Measurements from ENCODE around the gene CCDC88A. TPM values are rescaled to one million over a fixed set of nuclear protein-coding genes. Genes with fewer than 3 reads are reported as not detected.
A peak's percentile ranks its signal among the peaks of the same experiment; 100 is the strongest.
"Not testable (repeated sequence)": the region's sequence is repeated elsewhere in the genome, so short reads cannot be mapped to it uniquely, and the experiment has no call there.

The CCDC88A gene
- total RNA-seq, 1 donor from 2014 or later = 42.1 TPM

DNA sequence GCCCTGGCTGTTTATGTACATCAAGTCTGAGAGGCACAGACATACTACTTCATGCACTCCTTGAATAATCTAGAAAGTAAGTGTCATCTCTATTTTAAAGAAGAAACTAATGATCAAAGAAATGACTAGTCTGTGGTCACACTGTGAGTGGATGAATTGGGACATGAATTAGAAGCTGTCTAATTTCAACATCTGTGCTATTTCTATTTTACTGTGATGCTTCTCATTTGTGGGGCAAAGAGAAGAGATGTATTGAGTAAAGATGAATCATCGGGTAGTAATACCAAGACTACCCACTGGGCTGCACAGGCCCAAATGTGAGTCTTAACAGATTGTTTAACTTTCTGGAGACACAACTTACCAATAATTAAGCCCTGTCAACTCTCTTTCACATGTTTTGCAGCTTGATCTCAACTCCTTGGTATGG is 108.2 kb downstream of the CCDC88A start:
- peak in 1 of 2 donors; percentile 12 for DNase-seq (ENCODE audit: low read depth in 2 of 2)

DNA sequence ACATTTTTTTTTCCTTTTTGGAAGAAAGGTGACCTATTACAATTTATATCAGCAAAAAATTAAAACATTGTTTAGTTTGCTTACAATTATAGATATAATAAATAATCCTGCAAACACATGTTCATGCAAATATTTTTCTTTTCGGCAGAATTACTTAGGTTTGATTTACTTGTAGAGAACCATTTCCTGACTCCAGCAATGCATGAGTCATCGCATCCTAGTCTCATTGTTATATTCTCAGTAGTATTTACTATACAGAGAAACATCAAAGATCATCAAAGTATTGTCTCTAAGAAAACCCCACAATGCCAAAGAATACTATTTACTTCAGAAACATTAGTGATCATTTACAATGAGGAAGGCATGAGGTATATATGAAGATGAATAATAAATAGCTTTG is 110.2 kb downstream of the CCDC88A start:
- DNase-seq (ENCODE audit: low read depth in 2 of 2) = peak; percentile 68 to 87

DNA sequence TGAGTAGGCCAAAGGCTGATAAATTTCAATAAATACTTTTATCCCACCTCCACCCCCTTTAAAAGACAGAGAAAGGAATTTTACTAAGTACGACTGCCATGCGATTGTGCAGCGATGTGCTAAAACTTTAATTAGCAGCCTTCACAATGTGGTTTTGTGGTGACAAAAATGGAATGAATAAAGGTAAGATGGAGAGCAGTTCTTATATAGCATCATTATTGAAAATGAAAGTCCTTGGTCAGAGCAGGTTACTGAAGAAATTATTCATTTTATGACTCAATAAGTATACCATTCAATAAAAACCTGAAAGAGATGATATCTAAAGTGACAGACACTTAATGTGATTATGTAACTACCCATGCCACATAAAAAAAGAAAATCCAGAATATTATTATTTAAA is 117.4 kb downstream of the CCDC88A start:
- no peak for DNase-seq (ENCODE audit: low read depth in 2 of 2)

DNA sequence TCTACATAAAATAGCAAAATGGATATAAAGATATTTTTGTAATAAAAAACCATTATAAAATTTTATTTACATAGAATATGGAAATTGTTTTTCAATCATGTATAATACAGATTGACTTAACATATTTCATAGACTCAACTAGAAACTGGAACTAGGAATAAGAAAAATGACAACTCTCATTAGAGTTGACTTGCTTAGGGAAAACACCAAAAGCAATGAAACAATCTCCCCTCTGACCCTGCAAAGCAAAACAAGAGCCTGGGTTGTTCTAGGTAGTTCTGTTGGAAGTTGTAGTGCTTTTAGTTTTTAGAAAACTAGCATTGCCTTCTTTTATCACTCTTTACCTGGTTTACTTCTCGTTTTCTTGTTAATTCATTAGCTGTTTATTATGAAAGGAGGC is 118.4 kb downstream of the CCDC88A start:
- DNase-seq (ENCODE audit: low read depth in 2 of 2) = no peak

DNA sequence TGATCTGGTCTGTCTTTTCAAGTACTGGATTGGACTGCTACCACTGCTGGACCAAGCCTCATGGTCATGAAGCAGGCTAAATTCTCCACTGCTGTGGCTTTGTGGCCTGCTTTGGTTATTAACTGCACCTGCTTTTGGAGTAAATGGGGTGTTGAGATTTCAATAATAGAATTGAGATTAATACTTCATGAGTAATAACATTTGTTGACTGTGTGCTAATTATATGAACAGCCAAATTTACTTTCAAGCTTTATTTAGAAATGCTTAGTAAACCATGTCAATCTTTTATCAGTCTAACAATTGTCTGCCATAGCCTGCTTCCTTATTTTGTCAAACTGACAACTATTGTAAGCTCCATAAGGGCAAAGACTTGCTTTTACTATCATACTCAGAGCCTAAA is 123.3 kb downstream of the CCDC88A start:
- DNase-seq (ENCODE audit: low read depth in 2 of 2) = no peak

DNA sequence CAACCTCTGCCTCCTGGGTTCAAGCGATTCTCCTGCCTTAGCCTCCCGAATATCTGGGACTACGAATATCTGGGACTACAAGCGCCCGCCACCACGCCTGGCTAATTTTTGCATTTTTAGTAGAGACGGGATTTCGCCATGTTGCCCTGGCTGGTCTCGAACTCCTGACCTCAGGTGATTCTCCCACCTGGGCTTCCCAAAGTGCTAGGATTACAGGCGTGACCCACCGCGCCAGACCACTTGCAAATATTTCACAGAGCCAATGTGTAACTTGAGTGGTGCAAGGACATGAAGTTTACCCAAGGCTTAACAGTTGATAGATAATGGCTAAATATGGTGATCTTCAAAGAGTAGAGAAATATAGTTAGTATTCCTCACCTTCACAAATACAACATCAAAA is 136.6 kb downstream of the CCDC88A start:
- DNase-seq (ENCODE audit: low read depth in 2 of 2) = no peak

DNA sequence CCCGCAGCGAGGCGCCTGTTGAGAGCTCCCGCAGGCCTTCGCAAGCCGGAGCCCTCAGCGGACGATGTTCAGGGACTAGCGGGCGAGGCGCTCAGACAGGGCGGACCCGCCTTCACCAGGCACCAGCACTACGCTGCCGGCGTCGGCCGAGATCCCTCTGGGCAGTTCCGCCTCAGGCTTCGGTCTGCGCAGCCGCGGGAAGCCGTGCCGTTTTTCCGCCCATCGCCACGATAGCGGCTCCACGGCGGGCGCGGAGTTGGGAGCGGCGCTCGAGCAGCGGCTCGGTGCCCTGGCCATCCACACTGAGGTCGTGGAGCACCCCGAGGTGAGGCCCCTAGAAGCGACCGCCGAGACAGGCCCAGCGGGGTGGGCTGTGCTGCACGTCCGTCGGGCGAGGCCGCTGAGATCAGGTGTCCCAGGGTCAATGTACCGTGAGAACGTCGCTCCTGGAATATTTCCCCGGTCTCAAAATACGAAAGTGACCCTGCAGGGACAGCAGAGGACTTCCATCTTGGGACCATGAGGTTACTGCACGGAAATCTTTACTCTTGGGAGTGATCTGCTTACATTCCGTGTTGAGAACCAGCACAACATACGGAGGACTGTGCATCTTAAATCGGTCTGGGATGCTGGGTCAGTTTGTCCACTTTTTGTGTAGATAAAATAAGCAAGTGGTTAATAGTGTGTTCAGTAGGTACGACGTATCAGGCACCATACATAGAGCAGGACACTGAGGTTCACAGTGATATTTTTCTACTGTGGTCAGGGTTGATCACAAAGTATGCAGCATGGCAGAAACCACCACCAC is 137.3 kb downstream of the CCDC88A start:
- peak; percentile 92 for DNase-seq (ENCODE audit: low read depth in 2 of 2)

DNA sequence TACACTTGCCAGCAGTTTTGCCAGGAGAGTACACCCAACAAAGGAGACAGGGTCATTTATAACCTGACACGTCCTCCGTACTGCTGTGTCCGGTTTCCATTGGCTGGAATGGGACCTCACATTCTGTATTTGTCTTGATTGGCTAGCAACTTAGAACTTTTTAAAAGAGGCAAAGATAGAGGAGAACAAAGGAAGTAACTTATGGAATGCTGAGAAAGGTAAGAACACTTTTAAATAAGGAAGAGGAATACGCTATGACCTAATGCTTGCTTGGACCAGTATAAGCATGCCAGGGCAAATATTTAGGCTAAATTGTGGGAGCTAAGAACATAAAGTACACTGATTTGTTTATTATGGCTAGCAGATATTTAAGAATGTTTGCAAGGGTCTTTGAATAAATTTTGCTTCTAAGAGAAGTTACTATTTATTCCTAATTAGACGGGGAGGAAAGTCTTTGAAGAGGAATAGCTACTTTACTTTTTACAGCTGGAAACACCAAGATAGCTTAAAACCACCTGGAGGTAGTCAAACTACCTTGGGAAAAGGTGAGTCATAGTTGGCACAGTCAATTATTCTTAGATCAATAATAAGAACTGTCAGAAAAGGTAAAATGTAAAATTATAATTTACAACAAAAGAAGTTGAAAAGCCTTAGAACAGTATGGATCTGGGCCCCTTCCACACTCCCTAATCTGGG is 138.7 kb downstream of the CCDC88A start:
- not testable (repeated sequence) for DNase-seq (ENCODE audit: low read depth in 2 of 2)

DNA sequence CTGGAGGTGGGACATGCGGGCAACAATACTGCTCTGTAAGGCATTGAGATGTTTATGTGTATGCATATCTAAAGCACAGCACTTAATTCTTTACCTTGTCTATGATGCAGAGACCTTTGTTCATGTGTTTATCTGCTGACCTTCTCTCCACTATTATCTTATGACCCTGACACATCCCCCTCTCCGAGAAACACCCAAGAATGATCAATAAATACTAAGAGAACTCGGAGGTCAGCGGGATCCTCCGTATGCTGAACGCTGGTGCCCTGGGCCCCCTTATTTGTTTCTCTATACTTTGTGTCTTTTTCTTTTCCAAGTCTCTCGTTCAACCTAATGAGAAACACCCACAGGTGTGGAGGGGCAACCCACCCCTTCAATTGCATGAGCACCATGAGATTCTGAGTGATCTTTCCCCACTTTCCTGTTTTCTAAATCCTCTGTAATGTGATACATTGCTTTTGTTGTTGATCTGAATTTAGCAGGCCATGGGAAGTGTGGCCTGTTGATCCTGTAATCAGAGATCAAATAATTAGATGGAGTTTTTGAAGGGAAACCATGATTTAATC is 139.7 kb downstream of the CCDC88A start:
- DNase-seq (ENCODE audit: low read depth in 2 of 2) = not testable (repeated sequence)

DNA sequence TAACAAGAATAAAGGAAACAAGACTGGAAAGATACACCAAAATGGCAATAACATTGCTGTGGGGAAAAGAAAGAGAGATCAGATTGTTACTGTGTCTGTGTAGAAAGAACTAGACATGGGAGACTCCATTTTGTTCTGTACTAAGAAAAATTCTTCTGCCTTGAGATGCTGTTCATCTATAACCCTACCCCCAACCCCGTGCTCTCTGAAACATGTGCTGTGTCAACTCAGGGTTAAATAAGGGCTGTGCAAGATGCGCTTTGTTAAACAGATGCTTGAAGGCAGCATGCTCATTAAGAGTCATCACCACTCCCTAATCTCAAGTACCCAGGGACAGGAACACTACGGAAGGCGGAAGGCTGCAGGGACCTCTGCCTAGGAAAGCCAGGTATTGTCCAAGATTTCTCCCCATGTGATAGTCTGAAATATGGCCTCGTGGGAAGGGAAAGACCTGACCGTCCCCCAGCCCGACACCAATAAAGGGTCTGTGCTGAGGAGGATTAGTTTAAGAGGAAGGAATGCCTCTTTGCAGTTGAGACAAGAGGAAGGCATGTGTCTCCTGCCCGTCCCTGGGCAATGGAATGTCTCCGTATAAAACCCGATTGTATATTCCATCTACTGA is 140.3 kb downstream of the CCDC88A start:
- DNase-seq (ENCODE audit: low read depth in 2 of 2) = not testable (repeated sequence)

DNA sequence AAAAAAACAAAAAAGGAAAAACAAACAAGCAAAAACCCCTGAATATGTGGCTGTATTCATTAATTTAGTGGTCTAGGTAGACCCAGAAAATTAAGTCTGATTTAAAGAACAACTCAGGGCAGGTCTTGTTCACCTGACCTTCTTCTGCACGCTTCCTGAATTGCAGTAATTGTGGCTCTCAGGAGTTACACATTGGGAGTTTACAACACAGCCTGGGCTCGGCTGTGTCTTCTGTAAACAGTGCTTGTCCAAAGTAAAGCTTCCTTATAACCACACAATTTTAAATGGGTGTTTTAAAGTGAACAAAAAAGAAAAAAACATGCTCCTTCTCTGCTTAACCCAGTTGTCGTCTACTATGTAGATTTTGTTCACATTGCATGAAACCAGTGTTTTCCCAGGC is 142.3 kb downstream of the CCDC88A start:
- DNase-seq (ENCODE audit: low read depth in 2 of 2) = no peak

DNA sequence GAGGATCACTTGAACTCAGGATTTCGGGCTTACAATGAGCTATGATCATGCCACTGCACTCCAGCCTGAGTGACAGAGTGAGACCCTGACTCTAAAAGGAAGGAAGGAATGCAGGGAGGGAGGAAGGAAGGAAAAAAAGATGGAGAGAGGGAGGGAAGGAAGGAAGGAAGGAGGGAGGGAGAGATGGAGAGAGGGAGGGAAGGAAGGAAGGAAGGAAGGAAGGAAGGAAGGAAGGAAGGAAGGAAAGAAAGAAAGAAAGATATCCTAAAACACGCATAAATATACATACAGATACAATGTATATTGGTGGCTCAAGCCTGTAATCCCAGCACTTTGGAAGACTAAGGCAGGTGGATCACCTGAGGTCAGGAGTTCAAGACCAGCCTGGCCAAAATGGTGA is 145.3 kb downstream of the CCDC88A start:
- DNase-seq (ENCODE audit: low read depth in 2 of 2) = not testable (repeated sequence)

DNA sequence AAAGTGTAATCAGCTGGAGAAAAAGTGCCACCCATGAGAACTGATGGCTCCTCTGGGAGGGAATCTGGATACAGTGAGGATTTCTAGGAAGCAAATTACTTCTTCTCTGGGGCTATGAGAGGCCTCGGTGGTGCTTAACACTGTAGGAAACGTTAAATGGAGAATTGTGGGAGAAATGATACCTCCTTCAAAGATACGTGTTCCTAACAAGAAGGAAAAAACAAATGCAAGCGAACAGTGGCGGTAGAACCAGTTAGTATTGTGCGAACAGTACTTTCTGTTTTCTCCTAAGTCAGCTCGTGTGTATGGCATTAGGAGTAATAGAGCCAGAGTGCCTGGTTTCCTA is 150.0 kb downstream of the CCDC88A start:
- DNase-seq (ENCODE audit: low read depth in 2 of 2) = peak; percentile 9 to 10

DNA sequence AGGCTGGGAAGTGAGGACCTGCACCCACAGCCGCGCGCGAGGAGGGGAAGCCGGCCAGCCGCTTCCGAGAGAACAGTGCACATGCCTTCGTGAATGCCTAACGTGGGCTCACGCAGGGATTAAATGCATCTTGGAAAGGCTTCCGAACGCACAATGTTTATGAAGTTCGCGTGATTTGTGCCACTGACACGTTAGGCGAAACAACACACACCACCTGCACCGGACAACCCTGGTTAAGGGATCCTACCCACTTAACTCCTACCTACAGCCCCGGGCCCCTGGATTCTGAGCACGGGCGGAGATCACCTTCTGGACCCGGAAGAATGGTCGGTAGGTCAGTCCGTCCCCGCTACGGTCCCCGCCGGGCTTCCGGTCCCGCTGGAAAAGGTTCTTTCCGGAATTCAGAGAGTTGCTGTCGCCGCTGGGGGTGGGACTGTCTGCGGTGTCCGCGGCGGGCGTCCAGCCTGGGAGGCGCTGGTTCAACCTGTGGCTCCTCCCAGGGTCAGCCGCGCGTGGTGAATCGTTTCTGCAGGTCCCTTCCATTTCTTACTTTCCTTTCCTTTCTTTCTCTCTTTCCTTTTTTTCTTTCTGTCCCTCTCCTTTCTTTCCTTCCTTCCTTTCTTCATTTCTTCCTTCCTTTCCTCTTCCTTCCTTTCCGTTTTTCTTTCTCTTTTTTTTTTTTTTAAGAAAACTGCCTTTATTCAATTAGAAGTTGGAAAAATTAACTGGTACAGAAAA is 150.6 kb downstream of the CCDC88A start, which contains the start of gene MTIF2:
Gene MTIF2 (minus strand): TSS at position 325 of the 738 bp plus-strand sequence. CDS start 5,373 bp downstream, outside the sequence.
- DNase-seq (ENCODE audit: low read depth in 2 of 2) = peak; percentile 92 to 95

DNA sequence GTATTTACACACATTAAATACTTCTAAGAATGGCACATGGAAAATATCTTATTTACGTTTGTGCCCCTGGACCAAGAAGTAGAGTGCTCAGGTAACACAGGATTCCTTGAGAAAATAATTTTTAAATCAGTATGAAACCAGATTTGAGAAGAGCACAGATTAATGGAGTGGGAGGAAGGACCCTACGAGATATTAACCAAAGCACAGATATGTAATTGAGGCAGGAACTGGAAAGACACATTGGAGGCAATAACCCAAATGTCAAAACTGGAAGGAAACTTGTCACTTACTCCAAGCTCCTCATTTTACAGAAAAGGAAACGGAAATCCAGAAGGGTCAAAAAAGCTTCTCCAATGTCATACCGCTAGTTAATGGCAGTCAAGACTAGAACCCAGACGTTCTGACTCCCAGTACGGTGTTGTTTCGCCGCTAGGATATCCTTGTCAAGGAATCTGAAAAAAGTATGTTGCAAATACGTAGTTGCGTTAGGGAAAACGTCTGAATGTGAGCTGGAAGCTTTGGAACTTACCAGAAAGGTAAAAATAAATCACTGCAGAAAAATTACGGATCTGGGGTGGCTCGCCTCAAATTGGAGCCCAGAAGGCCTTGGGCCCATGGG is 151.3 kb downstream of the CCDC88A start:
- DNase-seq (ENCODE audit: low read depth in 2 of 2) = no peak

DNA sequence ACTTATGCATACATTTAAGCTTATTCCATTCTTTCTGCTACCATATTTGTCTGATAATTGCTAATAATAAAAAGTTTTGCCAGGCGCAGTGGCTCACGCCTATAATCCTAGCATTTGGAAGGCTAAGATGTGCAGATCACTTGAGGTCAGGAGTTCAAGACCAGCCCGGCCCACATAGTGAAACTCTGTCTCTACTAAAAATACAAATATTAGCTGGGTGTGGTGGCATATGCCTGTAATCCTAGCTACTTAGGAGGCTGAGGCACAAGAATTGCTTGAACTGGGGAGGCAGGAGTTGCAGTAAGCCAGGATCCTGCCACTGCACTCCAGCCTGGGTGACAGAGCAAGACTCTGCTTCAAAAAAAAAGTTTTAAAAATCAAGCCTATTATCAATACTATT is 160.1 kb downstream of the CCDC88A start:
- not testable (repeated sequence) for DNase-seq (ENCODE audit: low read depth in 2 of 2)

DNA sequence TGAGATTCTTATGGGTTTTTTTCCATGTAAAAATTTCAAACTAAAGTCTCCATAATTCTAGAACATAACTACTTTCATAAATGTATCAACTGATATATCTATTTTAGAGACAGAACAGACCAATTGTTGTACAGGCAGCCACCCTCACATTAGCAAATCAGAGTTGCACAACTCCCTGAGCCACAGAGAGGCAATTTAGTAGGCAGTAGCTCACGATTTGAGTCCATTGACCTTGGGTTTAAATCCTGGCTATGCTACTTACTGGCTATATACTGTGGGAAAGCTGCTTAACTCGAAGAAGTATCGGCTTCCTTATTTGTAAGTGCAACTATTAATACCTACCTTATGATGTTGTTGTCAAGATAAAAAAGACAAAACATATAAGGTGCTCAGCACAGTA is 166.8 kb downstream of the CCDC88A start:
- DNase-seq (ENCODE audit: low read depth in 2 of 2) = no peak

DNA sequence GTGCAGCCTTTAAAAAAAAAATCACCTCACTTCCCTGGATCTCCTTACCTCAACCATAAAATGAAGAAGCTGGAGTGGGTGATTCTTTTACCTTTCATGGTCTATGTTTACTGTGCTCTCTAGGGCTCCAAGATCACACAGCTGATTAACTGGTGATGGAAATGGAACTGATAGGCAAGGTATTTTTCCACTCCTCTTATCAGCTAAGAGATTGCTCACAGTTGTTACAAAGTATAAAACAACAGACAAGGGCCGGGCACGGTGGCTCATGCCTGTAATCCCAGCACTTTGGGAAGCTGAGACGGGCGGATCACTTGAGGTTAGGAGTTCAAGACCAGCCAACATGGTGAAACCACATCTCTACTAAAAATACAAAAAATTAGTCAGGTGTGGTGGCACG is 172.6 kb downstream of the CCDC88A start:
- no peak for DNase-seq (ENCODE audit: low read depth in 2 of 2)

DNA sequence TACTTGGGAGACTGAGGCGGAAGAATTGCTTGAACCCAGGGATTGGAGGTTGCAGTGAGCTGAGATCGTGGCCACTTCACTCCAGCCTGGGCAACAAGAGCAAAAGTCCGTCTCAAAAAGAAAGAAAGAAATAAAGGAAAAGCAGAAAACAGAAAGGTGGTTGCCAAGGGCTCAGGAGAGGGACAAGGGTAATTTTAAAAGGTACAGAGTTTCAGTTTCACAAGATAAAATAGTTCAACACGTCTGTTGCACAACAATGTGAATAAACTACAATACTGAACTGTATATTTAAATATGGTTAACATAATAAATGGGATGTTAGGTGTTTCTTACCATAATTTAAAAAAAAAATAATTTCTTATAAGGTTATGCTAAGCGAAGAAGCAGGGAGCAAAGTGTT is 174.2 kb downstream of the CCDC88A start:
- DNase-seq (ENCODE audit: low read depth in 2 of 2) = no peak

DNA sequence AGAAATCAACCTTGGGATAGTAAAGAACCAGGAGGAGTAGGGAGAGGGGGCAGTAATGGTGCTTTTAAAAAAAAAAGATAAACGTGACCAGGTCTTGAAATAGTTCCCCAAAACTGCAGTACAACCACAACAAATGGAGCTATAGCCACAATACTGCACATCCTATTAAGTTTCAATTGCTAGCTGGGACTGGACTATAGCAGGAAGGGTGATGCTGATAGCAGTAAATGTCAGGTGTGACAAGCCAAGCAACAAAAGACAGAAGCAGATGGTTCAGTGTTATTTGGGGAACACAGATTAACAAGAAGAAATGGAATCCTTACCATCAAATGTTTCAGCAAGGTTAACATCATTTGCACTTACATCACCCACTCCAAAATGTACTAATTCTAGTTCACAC is 177.0 kb downstream of the CCDC88A start:
- no peak for DNase-seq (ENCODE audit: low read depth in 2 of 2)

DNA sequence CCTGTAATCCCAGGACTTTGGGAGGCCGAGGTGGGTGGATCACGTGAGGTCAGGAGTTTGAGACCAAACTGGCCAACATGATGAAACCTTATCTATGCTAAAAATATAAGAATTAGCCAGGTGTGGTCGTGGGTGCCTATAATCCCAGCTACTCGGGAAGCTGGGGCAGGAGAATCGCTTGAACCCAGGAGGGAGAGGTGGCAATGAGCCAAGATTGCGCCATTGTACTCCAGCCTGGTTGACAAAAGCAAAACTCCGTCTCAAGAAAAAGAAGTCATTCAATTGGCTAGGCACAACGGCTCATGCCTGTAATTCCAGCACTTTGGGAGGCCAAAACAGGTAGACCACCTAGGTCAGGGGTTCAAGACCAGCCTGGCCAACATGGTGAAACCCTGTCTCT is 178.1 kb downstream of the CCDC88A start:
- DNase-seq (ENCODE audit: low read depth in 2 of 2) = not testable (repeated sequence)

Measured in lung microvascular endothelial cell (primary cell).